Measurements from ENCODE around the gene ANKRD29.

ANKRD29 gene

DNA sequence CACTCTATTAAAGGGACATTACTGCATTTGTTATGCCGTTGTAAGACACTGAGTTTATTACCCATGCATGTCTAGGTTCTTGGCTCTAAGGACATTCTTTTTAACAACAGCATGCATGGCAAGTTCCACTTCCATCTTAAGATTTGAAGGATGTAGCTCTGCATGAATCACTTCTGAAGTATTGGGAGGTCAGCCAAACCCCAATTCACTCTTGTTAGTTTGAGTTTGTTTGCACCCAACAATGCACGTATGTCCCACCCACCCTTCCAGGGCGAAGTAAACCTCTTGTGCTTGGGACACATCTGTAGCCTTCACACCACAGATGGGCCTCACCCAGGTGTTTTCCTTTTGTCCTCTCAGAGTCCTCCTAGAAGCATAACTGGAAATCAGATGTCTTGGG lies 21.0 kb upstream of the ANKRD29 start:
- no peak for DNase-seq

DNA sequence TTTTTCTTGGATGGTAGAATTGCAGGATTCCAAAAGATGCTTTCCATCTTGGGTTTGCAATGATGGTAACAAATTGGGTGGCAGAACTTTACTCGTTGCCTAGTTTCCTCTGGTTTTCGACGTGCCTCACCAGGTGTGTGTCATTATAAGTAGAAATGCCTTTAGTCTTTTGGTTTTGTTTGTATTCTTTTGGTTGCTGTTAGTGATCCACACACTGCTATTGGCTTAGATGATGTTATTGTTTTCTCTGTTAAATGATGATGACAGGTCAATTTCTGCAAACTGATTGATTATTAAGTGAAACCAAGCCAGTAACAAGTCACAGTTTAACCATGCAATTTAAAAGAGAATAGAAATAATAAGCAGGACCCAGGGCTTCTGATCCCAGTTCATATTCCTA lies 20.4 kb upstream of the ANKRD29 start:
- DNase-seq: no peak

DNA sequence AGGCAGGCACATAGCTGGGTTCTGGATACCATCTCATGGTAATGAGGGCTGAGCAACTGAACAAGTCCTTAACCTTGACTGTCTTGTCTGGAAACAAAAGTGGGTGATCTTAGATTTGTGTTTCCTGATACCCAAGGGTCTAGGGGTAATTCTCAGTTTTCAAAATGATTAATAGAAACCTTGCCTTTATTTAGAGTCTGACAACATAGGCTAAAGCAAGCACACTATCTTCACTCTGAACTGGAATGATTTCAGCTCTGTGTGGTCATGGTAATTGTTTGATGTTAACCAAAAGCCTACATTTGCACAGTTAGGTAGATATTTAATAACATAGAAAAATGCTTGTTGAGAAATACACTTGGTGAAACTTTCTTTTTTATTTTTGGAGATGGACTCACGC lies 19.8 kb upstream of the ANKRD29 start:
- DNase-seq: no peak

DNA sequence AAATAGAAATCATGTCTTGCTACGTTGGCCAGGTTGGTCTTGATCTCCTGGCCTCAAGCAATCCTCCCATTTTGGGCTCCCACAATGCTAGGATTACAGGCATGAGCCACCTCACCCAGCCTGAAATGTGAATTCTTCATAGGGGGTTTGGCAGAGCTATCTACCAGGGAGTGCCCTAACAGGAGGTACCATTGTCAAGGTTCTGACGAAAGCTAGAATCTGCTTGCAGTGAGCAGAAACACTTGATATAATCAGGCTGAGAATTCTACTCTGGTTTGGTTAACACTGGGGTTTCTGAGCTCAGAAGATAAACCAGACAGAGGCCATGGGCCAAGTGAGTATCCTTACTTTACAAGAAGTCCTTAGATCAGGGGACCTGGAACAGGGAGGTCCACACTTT lies 19.3 kb upstream of the ANKRD29 start:
- no peak for DNase-seq

DNA sequence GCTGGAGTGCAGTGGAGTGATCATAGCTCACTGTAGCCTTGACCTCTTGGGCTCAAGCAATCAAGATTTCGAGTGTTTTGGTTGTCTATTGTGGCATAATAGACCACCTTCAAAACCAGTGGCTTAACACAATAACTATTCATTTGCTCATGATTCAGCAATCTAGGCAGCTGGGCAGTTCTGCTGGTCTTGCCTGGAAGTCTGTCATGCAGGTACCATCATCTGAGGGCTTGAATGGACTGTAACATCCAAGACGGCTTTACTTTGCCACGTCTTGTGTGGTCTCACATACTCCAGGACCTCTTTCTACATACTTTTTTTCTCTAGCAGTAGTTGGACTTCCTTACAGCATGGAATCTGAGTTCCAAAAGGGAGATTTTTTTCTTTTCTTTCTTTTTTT lies 13.2 kb upstream of the ANKRD29 start:
- no peak for DNase-seq

DNA sequence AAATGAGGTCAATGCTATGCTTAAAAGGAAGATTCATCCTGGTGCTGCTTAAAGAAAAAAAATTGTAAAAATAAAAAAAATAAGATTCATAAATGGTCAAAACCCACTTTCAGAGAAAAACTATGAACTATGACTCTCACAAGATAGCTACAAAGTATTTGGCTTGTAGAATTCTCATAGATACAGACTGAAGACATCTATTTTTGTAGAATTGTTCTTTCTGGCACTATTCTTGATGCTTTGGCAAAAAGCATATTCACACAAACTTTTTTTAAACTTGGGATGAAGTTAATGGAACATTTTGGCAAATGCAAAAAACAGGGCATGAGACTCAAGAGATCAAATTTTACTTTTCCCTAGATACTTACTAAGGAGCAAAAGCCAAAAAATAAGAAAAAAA lies 12.5 kb upstream of the ANKRD29 start:
- DNase-seq: no peak

DNA sequence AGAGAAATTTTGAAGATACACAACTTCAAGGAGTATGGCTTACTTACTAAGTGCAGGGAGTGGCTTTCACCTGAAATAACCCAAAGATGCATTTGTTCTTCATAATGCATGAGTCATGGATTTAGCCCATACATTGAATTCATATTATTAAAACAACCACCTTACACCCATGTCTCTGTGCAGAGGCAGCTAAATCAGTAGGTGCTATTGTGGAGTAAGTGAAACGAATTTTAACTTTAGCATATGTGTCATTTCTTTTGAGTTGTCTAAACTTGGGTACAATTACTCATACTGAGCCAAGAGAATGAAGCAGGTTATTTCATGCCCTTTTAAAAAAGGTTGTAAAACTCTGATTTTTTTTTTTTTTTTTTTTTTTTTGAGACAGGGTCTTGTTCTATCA lies 11.0 kb upstream of the ANKRD29 start:
- no peak for DNase-seq

DNA sequence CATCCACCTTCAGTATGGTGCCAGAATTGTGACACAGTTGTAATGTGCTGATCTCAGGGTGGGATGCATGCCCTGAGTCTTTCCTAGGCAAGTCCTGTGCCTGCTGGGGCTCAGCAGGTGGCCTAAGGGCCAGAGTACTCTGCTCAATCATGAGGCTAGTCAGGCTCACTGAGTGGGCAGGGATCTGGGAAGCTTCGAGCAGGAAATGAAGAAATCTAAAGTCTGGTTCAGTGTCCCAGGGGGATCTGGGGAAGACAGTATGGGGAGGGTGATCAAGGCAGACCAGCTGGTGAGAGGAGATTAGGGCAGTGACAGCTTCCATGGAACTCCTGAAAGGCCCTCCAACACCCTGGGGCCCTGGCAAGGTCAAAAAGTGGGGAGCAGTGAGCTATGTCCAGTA lies 8.9 kb upstream of the ANKRD29 start:
- DNase-seq: no peak

DNA sequence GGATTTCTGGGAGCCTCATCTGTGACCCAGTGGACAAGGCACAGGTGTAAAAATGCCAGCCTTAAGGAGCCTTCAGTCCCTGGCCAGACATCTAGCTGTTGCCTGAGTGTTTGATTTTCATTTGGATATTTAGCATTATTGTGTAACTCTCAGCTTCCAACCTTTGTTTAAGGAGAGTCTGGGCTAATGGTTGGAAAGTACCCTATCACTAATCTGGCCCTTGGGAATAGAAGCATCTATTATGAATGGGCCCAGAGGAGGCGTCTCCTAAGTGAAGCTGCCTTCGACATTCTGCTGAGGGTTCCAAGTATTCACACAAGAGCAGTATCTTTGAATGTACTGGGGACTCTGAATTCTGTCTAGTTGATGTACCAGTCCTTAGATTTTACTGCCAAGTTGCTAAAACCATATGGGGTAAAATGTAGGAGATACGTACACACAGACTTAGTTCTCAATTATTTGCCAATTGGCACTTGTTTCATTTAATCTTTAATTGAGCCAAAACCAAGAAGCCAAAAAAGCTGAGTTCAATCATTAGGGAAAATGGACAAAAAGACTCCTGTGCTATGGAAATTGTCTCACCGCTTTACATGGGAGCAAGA lies 7.2 kb upstream of the ANKRD29 start:
- DNase-seq: no peak

DNA sequence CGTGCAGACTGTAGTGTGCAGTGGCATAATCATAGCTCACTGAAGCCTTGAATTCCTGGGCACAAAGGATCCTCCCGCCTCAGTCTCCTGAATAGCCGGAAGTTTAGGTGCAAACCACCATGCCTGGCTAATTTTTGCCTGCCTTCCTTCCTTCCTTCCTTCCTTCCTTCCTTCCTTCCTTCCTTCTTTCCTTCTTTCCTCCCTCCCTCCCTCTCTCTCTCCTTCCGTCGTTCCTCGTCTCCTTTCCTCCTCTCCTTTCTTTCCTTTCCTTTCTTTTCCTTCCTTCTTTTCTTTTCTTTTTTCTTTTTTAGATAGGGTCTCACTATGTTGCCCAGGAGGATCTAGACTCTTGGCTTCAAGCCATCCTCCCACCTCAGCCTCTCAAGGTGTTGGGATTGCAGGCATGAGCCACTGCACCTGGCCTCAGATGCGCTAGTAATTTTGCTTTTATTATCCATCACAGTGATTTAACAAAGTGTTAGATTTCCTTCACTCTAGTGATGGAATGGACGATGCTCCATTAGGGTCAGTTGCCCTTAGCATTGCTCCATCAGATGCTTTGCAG lies 6.6 kb upstream of the ANKRD29 start:
- no peak for DNase-seq

DNA sequence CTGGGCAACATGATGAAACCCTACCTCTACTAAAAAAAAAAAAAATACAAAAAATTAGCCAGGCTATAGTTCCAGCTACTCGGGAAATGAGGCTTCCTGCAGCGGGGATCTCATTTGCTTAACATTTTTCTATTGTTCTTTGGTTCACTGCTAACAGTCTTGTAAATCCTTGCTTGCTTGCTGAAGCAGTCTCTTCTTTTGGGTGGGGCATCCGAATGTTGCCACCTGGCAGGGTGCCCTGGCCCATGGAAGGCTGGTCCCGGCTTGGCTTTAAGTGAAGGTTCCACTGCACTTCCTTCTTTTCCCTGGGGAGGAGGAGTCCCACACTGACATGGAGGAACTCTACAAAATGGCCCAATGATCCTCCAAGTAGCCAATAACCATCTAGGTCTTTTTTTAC lies 6.0 kb upstream of the ANKRD29 start:
- no peak for DNase-seq

DNA sequence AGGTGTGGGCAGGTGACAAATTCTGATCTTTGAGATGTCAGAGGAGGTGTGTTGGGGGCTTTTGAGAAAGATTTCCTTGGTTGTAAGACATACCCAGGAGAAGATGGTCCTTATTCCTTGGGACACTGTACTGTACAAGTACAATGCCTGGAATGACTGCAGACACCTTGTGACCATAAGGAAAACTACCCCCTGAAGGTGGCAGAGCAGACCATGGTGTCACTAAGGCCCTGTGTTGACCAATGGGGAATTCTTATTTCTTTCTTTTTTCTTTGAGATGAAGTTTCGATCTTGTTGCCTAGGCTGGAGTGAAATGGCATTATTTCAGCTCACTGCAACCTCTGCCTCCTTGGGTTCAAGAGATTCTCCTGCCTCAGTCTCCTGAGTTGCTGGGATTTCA lies 4.4 kb upstream of the ANKRD29 start:
- DNase-seq: no peak

DNA sequence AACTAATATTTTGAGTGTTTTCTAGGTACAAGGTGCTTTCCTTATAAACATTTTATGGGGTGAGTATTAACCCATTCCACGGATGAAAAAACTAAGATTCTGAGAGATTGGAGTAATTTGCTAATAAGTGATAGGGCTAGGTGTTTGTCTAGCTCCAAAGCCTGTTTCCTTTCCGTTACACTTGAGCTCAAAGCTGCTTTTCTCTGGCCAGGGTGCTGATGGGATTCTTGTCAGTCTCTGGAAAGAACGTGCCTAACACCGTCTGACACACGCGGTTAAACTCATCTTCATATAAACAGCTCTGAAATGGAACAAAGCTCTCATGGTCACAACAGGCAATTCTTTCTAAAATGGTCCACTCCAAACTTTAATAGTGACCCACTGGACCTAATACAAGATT lies 2.0 kb upstream of the ANKRD29 start:
- DNase-seq: no peak

DNA sequence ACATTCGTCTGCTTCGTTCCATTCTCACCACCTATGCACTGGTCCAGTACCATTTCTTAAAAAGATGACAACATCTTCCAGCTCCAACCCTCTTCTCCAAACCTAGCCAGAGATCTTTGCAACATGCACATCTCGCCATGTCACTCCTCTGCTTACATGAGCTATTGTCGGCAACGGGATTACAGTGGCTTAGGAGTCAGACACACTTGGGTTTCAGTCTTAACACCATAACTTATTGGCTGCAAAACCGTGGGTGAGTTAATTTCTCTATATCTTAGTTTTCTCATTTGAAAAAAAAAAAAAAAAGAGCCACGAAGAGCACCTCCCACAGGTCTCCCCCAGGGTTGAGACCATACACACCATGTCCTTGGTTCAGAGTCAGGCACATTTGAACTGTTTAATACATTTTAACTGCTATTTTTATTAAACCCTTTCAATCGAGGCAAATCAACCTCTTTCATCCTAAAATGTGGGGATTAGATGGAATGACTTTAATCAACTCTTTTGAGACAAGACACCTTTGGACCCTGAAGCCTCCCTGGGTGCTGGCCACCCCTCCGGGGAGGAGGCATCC lies 889 bp downstream of the ANKRD29 start:
- no peak for DNase-seq

DNA sequence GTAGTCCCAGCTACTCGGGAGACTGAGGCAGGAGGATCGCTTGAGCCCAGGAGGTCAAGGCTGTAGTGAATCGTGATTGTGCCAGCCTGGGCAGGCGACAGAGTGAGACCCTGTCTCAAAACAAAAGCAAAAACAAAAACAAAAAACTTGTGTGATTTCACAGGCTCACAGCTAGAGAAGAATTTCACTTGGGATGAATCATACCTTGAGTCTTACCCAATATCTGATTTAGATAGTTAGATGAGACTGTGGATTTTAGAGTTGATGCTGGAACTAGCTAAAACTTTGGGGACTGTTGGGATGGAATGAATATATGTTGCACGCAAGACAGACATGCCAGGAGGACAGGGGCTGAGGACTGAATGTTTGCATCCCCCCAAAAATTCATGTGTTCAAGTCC lies 4.4 kb downstream of the ANKRD29 start:
- no peak for DNase-seq

DNA sequence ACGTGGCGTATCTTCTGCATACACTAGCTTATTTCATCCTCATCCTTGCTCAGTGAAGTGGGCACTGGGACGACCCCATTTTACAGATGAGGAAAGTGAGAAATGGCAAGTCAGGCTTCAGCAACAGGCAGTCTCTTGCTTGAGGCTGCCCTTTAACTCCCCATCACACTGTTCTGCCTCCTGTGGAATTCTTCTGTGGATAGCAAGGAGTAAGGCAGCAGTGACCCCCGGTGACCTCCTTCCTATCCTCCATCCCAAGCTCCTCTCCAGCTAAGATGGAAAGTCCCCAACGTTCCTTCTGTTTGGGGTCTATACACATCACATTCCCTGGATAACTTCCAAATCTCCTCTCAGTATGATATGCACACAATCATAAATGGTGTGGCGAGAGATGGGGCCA lies 10.5 kb downstream of the ANKRD29 start:
- DNase-seq: no peak

DNA sequence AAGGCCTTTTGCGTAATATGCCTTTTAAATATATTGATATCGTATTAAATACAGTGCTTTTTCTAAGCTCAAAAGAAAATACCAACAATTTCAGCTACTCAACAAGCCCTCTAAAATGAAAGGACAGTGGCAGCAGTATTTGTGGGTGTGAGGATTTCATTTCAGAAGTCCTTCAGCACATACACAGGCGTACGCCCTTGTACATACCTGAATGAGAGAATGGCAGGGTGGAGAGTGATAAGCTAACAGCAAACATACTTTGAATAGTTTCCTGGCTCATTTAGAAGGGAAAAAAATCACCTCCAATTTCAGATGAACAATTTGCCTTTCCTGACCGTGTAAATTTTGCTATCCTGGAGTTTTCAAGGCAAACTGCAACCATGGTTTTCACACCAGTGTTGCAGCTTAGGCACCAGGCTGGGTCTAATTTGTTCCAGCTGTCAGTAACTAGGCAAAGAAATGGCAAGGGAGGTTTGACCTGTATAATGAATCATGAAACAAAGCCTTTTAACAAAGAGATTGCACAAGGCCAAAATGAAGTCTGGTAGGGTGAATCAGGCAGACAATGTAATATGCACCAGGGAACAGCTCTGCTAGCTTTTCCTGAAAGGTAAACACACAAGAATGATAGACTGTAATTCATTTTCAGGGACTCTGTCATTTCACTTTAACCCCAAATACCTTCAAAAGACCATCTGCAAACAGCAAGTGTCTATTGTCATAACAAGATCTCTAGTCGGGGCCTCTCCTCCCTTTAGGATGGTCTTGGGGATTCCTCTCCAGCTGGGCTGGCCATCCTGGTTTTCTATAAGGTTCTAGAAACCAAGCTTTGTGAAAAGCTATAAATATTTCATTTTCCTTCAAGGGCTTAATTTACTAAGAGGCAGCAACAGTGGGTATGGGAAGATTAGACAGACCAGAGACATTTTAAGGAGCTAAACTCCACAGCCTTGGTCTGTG lies 11.5 kb downstream of the ANKRD29 start:
- peak; percentile 52 for DNase-seq

DNA sequence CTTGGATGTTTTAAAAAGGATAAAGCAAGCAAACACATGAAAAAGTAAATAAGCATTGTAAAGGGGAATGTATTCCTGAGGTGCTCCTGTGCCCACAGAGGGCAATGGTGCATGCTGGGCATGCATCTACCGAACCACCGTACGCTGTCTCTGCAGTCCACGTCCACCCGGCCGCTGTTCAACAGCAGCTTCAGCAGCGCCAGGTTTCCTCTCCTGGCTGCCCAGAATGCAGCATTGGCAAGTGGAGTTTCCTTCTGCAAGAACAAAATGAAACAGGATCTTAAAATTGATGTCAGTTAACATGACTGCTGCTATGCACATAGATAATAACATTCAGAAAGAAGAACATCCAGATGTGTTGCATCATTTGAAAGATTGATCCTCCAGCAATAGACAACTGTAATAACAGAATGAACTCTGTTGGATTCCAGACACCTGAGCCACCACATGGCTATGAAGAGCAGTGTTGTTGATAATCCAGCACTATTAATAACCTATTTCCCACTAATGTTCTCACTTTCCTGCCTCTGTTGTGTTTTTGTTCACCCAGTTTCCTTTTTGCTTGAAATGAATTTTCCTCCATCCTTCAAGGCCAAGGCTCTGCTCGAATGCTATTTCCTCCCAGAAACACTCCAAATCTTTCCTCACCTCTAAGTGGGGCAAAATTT lies 13.6 kb downstream of the ANKRD29 start:
- DNase-seq: no peak

DNA sequence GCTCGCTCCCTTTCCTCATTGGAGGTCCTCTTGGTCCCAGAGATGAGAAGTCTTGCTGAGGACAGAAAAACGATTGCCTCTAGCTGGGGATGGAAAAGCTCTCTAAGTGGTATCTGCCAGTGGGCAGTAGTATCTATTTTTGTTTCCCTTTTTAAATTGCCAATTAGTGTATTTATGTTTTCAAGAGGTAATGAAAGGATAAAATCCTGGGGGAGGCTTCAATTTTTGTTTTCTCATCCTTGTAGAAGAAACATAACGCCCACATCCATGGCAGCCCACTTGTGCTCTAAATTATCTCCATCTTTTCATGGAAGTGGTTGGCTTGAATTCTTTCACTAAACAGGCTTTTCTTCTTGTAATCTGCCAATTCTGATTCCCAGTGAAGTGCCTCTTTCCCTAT lies 14.3 kb downstream of the ANKRD29 start:
- DNase-seq: no peak

DNA sequence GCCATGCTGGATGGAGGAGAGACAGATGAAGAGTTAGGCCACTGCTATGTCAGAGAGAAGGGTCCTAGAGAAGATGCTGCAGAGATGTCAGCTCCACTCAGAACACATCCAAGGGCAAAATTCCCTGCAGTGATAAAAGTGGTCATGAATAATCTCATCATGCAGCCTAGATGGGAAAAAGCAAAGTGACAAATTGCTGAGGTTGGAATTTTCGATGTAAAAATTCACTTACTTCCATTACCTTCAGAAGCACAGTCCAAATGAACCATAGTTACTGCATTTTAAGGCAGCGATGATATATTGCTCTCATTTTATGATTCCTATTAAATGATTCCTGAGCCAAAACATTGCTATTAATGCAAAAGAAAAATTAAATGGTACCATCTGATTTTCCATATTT lies 16.4 kb downstream of the ANKRD29 start:
- no peak for DNase-seq

DNA sequence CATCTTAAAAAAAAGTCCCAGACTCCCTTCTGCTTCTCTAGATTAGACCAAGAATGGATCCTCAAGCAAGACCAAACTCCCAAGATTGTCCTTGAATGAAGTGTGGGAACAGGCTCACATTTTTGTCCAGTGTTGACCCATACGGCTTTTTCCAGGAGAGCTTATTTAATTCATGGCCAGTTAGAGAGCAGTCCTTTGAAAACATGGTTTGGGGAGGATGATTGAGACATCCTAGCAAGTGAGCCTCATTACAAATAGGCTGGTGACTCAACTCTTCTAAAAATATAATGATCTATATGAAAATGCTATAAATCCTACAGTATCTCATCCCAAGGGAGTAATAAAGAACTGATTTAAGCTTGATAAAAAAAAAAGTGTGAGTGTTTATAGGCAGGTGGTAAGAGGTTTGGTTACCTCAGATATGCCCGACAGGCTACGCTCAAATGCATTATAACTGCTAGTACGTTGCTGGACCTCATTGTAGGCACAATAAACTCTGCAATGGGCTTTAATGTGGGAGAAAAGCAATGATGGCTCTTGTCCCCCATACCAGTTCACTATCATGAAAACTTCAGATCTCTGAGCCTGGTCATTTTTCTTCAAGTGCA lies 17.0 kb downstream of the ANKRD29 start:
- DNase-seq: no peak

DNA sequence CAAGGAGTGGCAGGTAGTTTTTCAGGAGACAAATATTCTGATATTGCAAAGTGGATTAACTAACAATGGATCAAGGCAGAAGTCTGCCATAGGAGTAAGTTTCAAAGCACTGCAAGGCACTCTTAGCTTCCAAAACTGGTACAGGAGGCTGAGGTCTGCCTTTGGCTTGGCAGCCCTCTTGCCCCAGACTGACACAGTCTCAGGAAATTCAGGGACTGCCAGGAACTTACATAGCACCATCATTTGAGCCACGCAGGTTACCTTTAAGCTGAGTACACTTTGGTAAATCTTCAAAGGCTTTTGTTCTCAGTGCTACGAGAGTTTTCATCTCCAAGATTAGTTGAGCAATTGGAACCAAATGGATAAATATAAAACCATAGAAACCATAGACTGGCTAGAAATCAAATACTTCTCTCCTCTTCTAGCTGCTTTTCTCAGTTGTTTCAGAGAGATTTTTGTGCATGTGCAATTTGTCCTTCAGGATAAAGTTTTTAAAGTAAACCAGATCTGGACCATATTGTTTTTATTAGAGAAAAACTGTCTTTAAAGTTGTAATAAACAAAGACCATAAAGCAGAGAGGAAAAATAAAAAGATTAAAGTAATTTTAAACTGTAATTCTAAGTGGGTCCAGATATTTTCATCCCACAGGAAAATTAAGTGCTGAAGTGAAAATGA lies 18.8 kb downstream of the ANKRD29 start:
- no peak for DNase-seq
